PC-9 (cell line): ENCODE data around the gene SLC28A1. TPM values are rescaled to one million over a fixed set of nuclear protein-coding genes. Genes with fewer than 3 reads are reported as not detected.
A peak's percentile ranks its signal among the peaks of the same experiment; 100 is the strongest.

ENCODE experiments used
- BruUV-seq: library from RNA; stranded (reverse); fragments of 400-500 nt; replicated peaks from 2 replicates; lab custom pipeline; 2021; lab: Mats Ljungman, UMichigan
- CTCF ChIA-PET: fragments of 300-600 bp; sonication (Branson Sonifier 250); formaldehyde crosslinking; loops from one replicate; lab custom pipeline; 2022; ENCODE audit warnings: antibody characterized with exemption; lab: Charles Lee
- POLR2A ChIA-PET: fragments of 300-600 bp; sonication (Branson Sonifier 250); formaldehyde crosslinking; loops from one replicate; lab custom pipeline; 2022; ENCODE audit warnings: antibody characterized with exemption; ENCODE audit not compliant: unreplicated experiment; lab: Charles Lee
- DNase-seq, 2 experiments: peaks; one replicate each; pipeline versions ENCODE4 v3.0.0 to v3.0.0-alpha.2; 2015 to 2022; ENCODE audit warnings: mixed read lengths in 1 of 2
- H2AFZ ChIP-seq: fragments of 200-600 bp; sonication (generic); 2 replicates; pipeline ENCODE4 v1.8.1; 2017; ENCODE audit warnings: antibody characterized with exemption
- H3F3A ChIP-seq: fragments of 200-600 bp; sonication (generic); 2 replicates; pipeline ENCODE4 v1.8.1; 2017; ENCODE audit warnings: antibody characterized with exemption, mild to moderate bottlenecking, low read depth; ENCODE audit not compliant: insufficient read depth
- H3K27ac ChIP-seq: fragments of 200-600 bp; sonication (generic); 2 replicates; pipeline ENCODE4 v1.6.1; 2016; ENCODE audit warnings: mixed run types
- H3K27me3 ChIP-seq: fragments of 200-600 bp; sonication (generic); 2 replicates; pipeline ENCODE4 v1.6.1; 2016; ENCODE audit warnings: low read depth, mixed run types; ENCODE audit not compliant: insufficient read depth
- H3K36me3 ChIP-seq: fragments of 200-600 bp; sonication (generic); 2 replicates; pipeline ENCODE4 v1.6.1; 2016; ENCODE audit warnings: low read depth, mixed run types
- H3K4me1 ChIP-seq: fragments of 200-600 bp; sonication (generic); replicated peaks from 2 replicates; pipeline ENCODE4 v1.6.1; 2016; ENCODE audit warnings: mixed run types; ENCODE audit not compliant: insufficient read depth
- H3K4me2 ChIP-seq: fragments of 200-600 bp; sonication (generic); 2 replicates; pipeline ENCODE4 v1.6.1; 2017; ENCODE audit warnings: mixed run types
- H3K4me3 ChIP-seq: fragments of 200-600 bp; sonication (generic); 2 replicates; pipeline ENCODE4 v1.6.1; 2016; ENCODE audit warnings: mixed run types
- H3K79me2 ChIP-seq: fragments of 200-600 bp; sonication (generic); 2 replicates; pipeline ENCODE4 v1.6.1; 2017; ENCODE audit warnings: low read depth, mixed run types
- H3K9me2 ChIP-seq: fragments of 200-600 bp; sonication (generic); 2 replicates; pipeline ENCODE4 v1.8.1; 2017; ENCODE audit warnings: mild to moderate bottlenecking; ENCODE audit not compliant: insufficient read depth
- H3K9me3 ChIP-seq: fragments of 200-600 bp; sonication (generic); 2 replicates; pipeline ENCODE4 v1.8.1; 2016; ENCODE audit warnings: low read depth; ENCODE audit not compliant: insufficient read depth
- H4K20me1 ChIP-seq: fragments of 200-600 bp; sonication (generic); 2 replicates; pipeline ENCODE4 v1.8.1; 2017; ENCODE audit not compliant: insufficient read depth
- EZH2 ChIP-seq: fragments of 200-600 bp; sonication (generic); IDR thresholded peaks from 2 replicates; pipeline ENCODE4 v1.8.0; 2017; ENCODE audit warnings: antibody characterized with exemption, low read depth
- intact Hi-C: fragments of 100-400 bp; cut with micrococcal nuclease; formaldehyde crosslinking; loops from one replicate; pipeline ENCODE4 v1.10.0; 2022; ENCODE audit not compliant: unreplicated experiment
- total RNA-seq: library from RNA; stranded (reverse); gene quantifications from 2 replicates; pipeline ENCODE4 v1.2.3, GENCODE V29; 2021
- TF ChIP-seq, protein P1 (sequence below): fragments of 200-600 bp; sonication (generic); conservative IDR thresholded peaks from 2 replicates; pipeline ENCODE4 v1.6.1; 2017; ENCODE audit warnings: mixed run types, antibody characterized with exemption, mild to moderate bottlenecking, moderate library complexity

SLC28A1 gene
- total RNA-seq, 1 experiment from 2014 or later = 0.70 TPM

DNA sequence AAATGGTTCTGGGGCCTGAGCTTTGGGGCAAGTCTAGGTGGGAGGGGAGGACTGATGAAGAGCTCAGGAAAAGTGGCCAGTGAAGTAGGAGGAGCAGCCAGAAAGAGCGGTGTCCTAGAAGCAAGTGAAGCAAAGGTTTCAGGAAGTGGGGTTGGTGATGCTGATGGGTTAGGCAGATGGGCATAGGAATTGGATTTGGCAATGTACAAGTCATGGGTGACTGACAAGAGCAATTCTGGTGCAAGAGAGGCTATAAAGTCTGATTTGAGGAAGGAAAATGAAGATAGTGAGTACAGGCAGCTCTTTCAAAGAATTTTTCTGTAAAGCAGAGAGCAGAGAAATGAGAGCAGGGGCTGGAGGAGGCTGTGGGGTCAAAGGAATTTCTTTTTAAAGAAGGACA lies 47.6 kb upstream of the SLC28A1 start:
- Histone ChIP-seq H3K9me3 (no peaks in the 10 kb centered on the region), H3K4me2 (no peak overlapping the region), H3K27ac (no peak overlapping the region), H3F3A (peaks cover 23% of the 10 kb centered on the region; the same call in 1 of the 2 replicates), H3K27me3 (no peaks in the 10 kb centered on the region), H3K4me1 (peaks cover 51% of the 10 kb centered on the region), H3K9me2 (no peaks in the 10 kb centered on the region), H2AFZ (no peak overlapping the region), H3K36me3 (no peaks in the 10 kb centered on the region), H3K79me2 (no peaks in the 10 kb centered on the region), H3K4me3 (no peak overlapping the region), H4K20me1 (no peaks in the 10 kb centered on the region)
- no TSS peak for BruUV-seq
- POLR2A ChIA-PET = no interaction called here
- CTCF ChIA-PET = no interaction called here
- no peak for DNase-seq
- intact Hi-C loops = no loop called here
- no peak for TF ChIP-seq EZH2
- TF ChIP-seq, protein P1, sequence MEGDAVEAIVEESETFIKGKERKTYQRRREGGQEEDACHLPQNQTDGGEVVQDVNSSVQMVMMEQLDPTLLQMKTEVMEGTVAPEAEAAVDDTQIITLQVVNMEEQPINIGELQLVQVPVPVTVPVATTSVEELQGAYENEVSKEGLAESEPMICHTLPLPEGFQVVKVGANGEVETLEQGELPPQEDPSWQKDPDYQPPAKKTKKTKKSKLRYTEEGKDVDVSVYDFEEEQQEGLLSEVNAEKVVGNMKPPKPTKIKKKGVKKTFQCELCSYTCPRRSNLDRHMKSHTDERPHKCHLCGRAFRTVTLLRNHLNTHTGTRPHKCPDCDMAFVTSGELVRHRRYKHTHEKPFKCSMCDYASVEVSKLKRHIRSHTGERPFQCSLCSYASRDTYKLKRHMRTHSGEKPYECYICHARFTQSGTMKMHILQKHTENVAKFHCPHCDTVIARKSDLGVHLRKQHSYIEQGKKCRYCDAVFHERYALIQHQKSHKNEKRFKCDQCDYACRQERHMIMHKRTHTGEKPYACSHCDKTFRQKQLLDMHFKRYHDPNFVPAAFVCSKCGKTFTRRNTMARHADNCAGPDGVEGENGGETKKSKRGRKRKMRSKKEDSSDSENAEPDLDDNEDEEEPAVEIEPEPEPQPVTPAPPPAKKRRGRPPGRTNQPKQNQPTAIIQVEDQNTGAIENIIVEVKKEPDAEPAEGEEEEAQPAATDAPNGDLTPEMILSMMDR = no peak

DNA sequence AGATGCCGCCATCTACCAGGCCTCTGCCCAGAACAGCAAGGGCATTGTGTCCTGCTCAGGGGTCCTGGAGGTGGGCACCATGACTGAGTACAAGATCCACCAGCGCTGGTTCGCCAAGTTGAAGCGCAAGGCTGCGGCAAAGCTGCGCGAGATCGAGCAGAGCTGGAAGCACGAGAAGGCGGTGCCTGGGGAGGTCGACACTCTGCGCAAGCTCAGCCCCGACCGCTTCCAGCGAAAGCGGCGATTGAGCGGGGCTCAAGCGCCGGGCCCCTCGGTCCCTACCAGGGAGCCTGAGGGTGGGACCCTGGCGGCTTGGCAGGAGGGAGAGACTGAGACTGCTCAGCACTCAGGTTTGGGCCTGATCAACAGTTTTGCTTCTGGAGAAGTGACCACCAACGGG lies 44.7 kb upstream of the SLC28A1 start:
- Histone ChIP-seq H3K9me2 (no peaks in the 10 kb centered on the region), H3K27me3 (no peaks in the 10 kb centered on the region), H3K4me2 (no peak overlapping the region; the same call in 1 of the 2 replicates), H3K36me3 (no peaks in the 10 kb centered on the region), H2AFZ (no peak overlapping the region), H3K27ac (no peak overlapping the region), H3K4me3 (no peak overlapping the region), H3K4me1 (peaks cover 36% of the 10 kb centered on the region), H3F3A (peaks cover 11% of the 10 kb centered on the region; the same call in 1 of the 2 replicates), H3K9me3 (no peaks in the 10 kb centered on the region), H4K20me1 (no peaks in the 10 kb centered on the region), H3K79me2 (no peaks in the 10 kb centered on the region)
- ChIA-PET CTCF (interaction anchor here (1.8 kb wide), 1 partner anchor 90 kb away, joined by 7 read pairs; no protein-coding TSS in a partner anchor), POLR2A (no interaction called here)
- DNase-seq = no peak
- TF ChIP-seq EZH2 = no peak
- TF ChIP-seq, protein P1 = no peak
- BruUV-seq = no TSS peak
- intact Hi-C loops = no loop called here

DNA sequence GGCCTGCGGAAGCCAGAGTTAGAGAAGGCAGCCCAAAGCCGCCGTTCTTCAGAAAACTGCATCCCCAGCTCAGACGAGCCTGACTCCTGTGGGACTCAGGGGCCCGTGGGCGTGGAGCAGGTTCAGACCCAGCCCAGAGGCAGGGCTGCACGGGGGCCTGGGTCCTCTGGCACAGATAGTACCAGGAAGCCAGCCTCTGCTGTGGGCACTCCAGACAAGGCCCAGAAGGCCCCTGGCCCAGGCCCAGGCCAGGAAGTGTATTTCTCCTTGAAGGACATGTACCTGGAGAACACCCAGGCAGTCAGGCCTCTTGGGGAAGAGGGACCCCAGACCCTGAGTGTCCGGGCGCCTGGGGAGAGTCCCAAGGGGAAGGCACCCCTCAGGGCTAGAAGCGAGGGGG lies 44.2 kb upstream of the SLC28A1 start:
- H3F3A ChIP-seq = peaks cover 11% of the 10 kb centered on the region; the same call in 1 of the 2 replicates
- ChIA-PET POLR2A (interaction anchor here (0.5 kb wide), 2 partner anchors 95 to 131 kb away, joined by 3 to 6 read pairs; no protein-coding TSS in a partner anchor), CTCF (interaction anchor here (1.8 kb wide), 1 partner anchor 89 kb away, joined by 7 read pairs; no protein-coding TSS in a partner anchor)
- no peak for DNase-seq
- no peaks in the 10 kb centered on the region for H4K20me1 ChIP-seq
- TSS peak; percentile 76 for BruUV-seq
- no peaks in the 10 kb centered on the region for H3K9me2 ChIP-seq
- H3K4me3 ChIP-seq = no peak overlapping the region
- no peak for TF ChIP-seq EZH2
- TF ChIP-seq, protein P1 = no peak
- intact Hi-C loops = no loop called here
- H3K4me1 ChIP-seq = peaks cover 33% of the 10 kb centered on the region
- H3K79me2 ChIP-seq = no peaks in the 10 kb centered on the region
- H2AFZ ChIP-seq = no peak overlapping the region; the same call in 1 of the 2 replicates
- H3K27me3 ChIP-seq = no peaks in the 10 kb centered on the region
- no peaks in the 10 kb centered on the region for H3K9me3 ChIP-seq
- peak overlapping the region; percentile 63 for H3K4me2 ChIP-seq
- H3K36me3 ChIP-seq = no peaks in the 10 kb centered on the region
- H3K27ac ChIP-seq = peak overlapping the region; percentile 65
